K562 (cell line): ENCODE measurements around the gene CXCL9. TPM values are rescaled to one million over a fixed set of nuclear protein-coding genes. Genes with fewer than 3 reads are reported as not detected.
A peak's percentile ranks its signal among the peaks of the same experiment; 100 is the strongest.

Source experiments
- CBFA2T2 ChIP-seq: fragments of 450-650 bp; conservative IDR thresholded peaks from 2 replicates; pipeline ENCODE4 v1.6.1; 2017; ENCODE audit warnings: mild to moderate bottlenecking
- CBX1 ChIP-seq: sonication (generic); IDR thresholded peaks from 2 replicates; pipeline ENCODE4 v1.6.1; 2016; ENCODE audit warnings: antibody characterized with exemption, low read depth, mild to moderate bottlenecking
- CHD1 ChIP-seq: fragments of 200-600 bp; sonication (generic); IDR thresholded peaks from one replicate; pipeline ENCODE4 v1.6.1; 2012; ENCODE audit warnings: mild to moderate bottlenecking, moderate library complexity, low read length, inconsistent platforms
- DPF2 ChIP-seq: fragments of 450-650 bp; IDR thresholded peaks from 2 replicates; pipeline ENCODE4 v1.6.1; 2016
- ELK1 ChIP-seq: sonication (generic); formaldehyde crosslinking; IDR thresholded peaks from 2 replicates; pipeline ENCODE4 v1.8.1; 2022; ENCODE audit warnings: missing genetic modification reagents
- GTF2E2 ChIP-seq: fragments of 200-800 bp; sonication (Bioruptor generic); IDR thresholded peaks from 2 replicates; pipeline ENCODE4 v1.6.1; 2016; ENCODE audit warnings: missing genetic modification characterization, missing compliant biosample characterization
- HDAC8 ChIP-seq: fragments of 450-650 bp; IDR thresholded peaks from 2 replicates; pipeline ENCODE4 v1.6.1; 2016; ENCODE audit warnings: mild to moderate bottlenecking, missing genetic modification characterization, moderate library complexity, missing compliant biosample characterization
- KLF6 ChIP-seq: fragments of 250-450 bp; sonication (Bioruptor Pico); IDR thresholded peaks from 2 replicates; pipeline ENCODE4 v1.4.0; 2020; ENCODE audit warnings: mild to moderate bottlenecking, moderate library complexity, borderline replicate concordance
- LEF1 ChIP-seq: fragments of 450-650 bp; IDR thresholded peaks from 2 replicates; pipeline ENCODE4 v1.6.1; 2016; ENCODE audit warnings: mild to moderate bottlenecking
- MEF2D ChIP-seq: conservative IDR thresholded peaks from 2 replicates; pipeline ENCODE4 v1.6.1; 2016; ENCODE audit warnings: low read depth, missing genetic modification characterization, missing compliant biosample characterization
- NR4A1 ChIP-seq, 2 experiments: fragments of 250-450 bp in 1 of 2; fragments of 450-650 bp in 1 of 2; sonication (Bioruptor Pico) in 1 of 2; IDR thresholded peaks; 2 replicates each; pipeline versions ENCODE4 v1.4.0 to v1.6.1; 2016 to 2020; ENCODE audit warnings: mild to moderate bottlenecking in 2 of 2, missing compliant biosample characterization in 1 of 2, missing genetic modification characterization in 1 of 2, moderate library complexity in 1 of 2
- PHF21A ChIP-seq: fragments of 450-650 bp; IDR thresholded peaks from 2 replicates; pipeline ENCODE4 v1.6.1; 2017; ENCODE audit warnings: low read depth, borderline replicate concordance
- POLR2G ChIP-seq: fragments of 200-400 bp; formaldehyde crosslinking; IDR thresholded peaks from 2 replicates; pipeline ENCODE4 v1.6.1; 2017; ENCODE audit warnings: low read depth, mild to moderate bottlenecking, antibody characterized with exemption, low read length, moderate library complexity
- PRMT5 ChIP-seq: sonication (generic); formaldehyde crosslinking; IDR thresholded peaks from 2 replicates; pipeline ENCODE4 v1.5.0; 2020; ENCODE audit warnings: missing genetic modification reagents
- RFX1 ChIP-seq: fragments of 450-650 bp; IDR thresholded peaks from 2 replicates; pipeline ENCODE4 v1.6.1; 2016; ENCODE audit warnings: mild to moderate bottlenecking, moderate library complexity
- SMARCB1 ChIP-seq: IDR thresholded peaks from 2 replicates; pipeline ENCODE4 v1.6.1; 2011; ENCODE audit warnings: improper control_type of control experiment, low read depth; ENCODE audit not compliant: insufficient read length
- SMARCE1 ChIP-seq: fragments of 450-650 bp; IDR thresholded peaks from 2 replicates; pipeline ENCODE4 v1.7.1; 2016; ENCODE audit warnings: mild to moderate bottlenecking
- STAT5B ChIP-seq: fragments of 250-450 bp; sonication (Bioruptor Pico); IDR thresholded peaks from 2 replicates; pipeline ENCODE4 v1.8.0; 2021; ENCODE audit warnings: mild to moderate bottlenecking, inconsistent platforms
- TCF3 ChIP-seq: sonication (generic); formaldehyde crosslinking; IDR thresholded peaks from 2 replicates; pipeline ENCODE4 v1.4.0; 2020; ENCODE audit warnings: mild to moderate bottlenecking, missing genetic modification reagents
- THRAP3 ChIP-seq: fragments of 450-650 bp; IDR thresholded peaks from 2 replicates; pipeline ENCODE4 v1.6.1; 2016; ENCODE audit warnings: mild to moderate bottlenecking, inconsistent platforms, borderline replicate concordance
- U2AF1 ChIP-seq: fragments of 200-400 bp; formaldehyde crosslinking; optimal IDR thresholded peaks from 2 replicates; pipeline ENCODE3; 2017; ENCODE audit warnings: mild to moderate bottlenecking, low read depth, low read length, moderate library complexity
- ZNF263 ChIP-seq: sonication (generic); formaldehyde crosslinking; IDR thresholded peaks from 2 replicates; pipeline ENCODE4 v1.8.0; 2022; ENCODE audit warnings: mild to moderate bottlenecking, missing genetic modification reagents, borderline replicate concordance
- ZNF316 ChIP-seq: fragments of 450-650 bp; IDR thresholded peaks from 2 replicates; pipeline ENCODE4 v1.6.1; 2016
- ZNF445 ChIP-seq: fragments of 250-450 bp; sonication (Bioruptor Pico); IDR thresholded peaks from 2 replicates; pipeline ENCODE4 v1.4.0; 2020; ENCODE audit warnings: low read depth, mild to moderate bottlenecking, moderate library complexity
- ZNF766 ChIP-seq: fragments of 200-800 bp; sonication (Bioruptor generic); conservative IDR thresholded peaks from 2 replicates; pipeline ENCODE4 v1.6.1; 2016; ENCODE audit warnings: missing genetic modification characterization, missing compliant biosample characterization
- polyA plus RNA-seq, 8 experiments: library from polyadenylated mRNA; depleted of rRNA in 4 of 8; stranded (reverse) in 5 of 8; unstranded in 3 of 8; fragments of >200 nt; fragmentation: Nextera tagmentation in 2 of 8; fragmentation: Illumina TruSeq in 1 of 8; extraction: Ambion mirVana in 2 of 8; extraction: Trizol in 1 of 8; gene quantifications; 2 replicates each; pipeline versions ENCODE4 v1.2.1 to v1.2.3, GENCODE V29; 2011 to 2014; ENCODE audit warnings: inconsistent platforms in 1 of 8, missing spikeins in 1 of 8
- total RNA-seq, 7 experiments: library from RNA; depleted of rRNA in 6 of 7; stranded (reverse); fragments of >200 nt in 6 of 7; fragmentation: Illumina TruSeq in 2 of 7; extraction: Trizol in 2 of 7; gene quantifications; 2 replicates each; pipeline versions ENCODE4 v1.2.1 to v1.2.3, GENCODE V29; 2011 to 2021; ENCODE audit warnings: low replicate concordance in 1 of 7
- TF ChIP-seq, protein P1 (sequence below): fragments of 450-650 bp; formaldehyde crosslinking; IDR thresholded peaks from 2 replicates; pipeline ENCODE4 v1.4.0; 2022; ENCODE audit warnings: mild to moderate bottlenecking, moderate library complexity
- TF ChIP-seq, protein P2 (sequence below): fragments of 250-450 bp; sonication (Bioruptor Pico); IDR thresholded peaks from 2 replicates; pipeline ENCODE4 v1.6.1; 2021; ENCODE audit warnings: mild to moderate bottlenecking

The CXCL9 gene
- total and polyA plus RNA-seq, 9 of the 15 experiments (the other 6 are each of a cell fraction or from before 2014, with no cell fraction given) = not detected

DNA sequence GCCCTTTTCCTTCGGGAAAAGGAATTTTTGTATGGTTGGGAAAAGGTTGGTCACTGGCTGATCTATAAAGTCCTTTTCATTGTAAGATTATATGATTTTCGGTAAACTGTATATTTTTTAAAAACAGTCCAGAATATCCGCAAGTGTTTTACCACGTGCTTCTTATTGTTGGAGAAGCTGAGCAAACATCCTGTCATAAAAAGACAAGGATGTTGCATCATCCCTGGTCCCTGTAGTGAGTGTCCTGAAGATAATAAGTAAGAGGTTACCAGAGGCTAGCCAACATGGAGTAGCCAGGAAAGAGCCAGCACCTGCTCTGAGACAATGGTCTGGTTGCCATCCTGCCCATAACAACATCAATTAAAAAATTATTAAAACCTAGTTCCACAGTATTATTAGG is 5.1 kb downstream of the CXCL9 start (continued):
- no peak for TF ChIP-seq POLR2G
- TF ChIP-seq PHF21A = no peak
- no peak for TF ChIP-seq ELK1 (CRISPR knock-in tag)
- no peak for TF ChIP-seq CBX1
- TF ChIP-seq SMARCB1 = no peak
- no peak for TF ChIP-seq ZNF445 (CRISPR knock-in tag)
- no peak for TF ChIP-seq THRAP3
- no peak for TF ChIP-seq HDAC8 (tag)
- no peak for TF ChIP-seq MEF2D
- TF ChIP-seq CBFA2T2 = no peak; the same call in 1 of the 2 replicates
- no peak for TF ChIP-seq TCF3 (CRISPR knock-in tag)
- TF ChIP-seq, protein P1, sequence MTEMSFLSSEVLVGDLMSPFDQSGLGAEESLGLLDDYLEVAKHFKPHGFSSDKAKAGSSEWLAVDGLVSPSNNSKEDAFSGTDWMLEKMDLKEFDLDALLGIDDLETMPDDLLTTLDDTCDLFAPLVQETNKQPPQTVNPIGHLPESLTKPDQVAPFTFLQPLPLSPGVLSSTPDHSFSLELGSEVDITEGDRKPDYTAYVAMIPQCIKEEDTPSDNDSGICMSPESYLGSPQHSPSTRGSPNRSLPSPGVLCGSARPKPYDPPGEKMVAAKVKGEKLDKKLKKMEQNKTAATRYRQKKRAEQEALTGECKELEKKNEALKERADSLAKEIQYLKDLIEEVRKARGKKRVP (CRISPR knock-in tag) = peak; percentile 91
- TF ChIP-seq U2AF1 = no peak
- TF ChIP-seq RFX1 = no peak
- no peak for TF ChIP-seq SMARCE1
- no peak for TF ChIP-seq STAT5B (CRISPR knock-in tag)
- no peak; the same call in 1 of the 2 replicates for TF ChIP-seq LEF1
- no peak for TF ChIP-seq NR4A1 (CRISPR knock-in tag; IDR thresholded peaks at IDR 0.05)
- no peak for TF ChIP-seq NR4A1 (tag; IDR thresholded peaks at IDR 0.05)
- TF ChIP-seq DPF2 = no peak
- TF ChIP-seq PRMT5 (CRISPR knock-in tag) = no peak
- TF ChIP-seq, protein P2, sequence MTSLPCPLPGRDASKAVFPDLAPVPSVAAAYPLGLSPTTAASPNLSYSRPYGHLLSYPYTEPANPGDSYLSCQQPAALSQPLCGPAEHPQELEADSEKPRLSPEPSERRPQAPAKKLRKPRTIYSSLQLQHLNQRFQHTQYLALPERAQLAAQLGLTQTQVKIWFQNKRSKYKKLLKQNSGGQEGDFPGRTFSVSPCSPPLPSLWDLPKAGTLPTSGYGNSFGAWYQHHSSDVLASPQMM = no peak
- TF ChIP-seq GTF2E2 (tag) = 0 out of 2 replicates have a peak, but pooled peaks have one; percentile 34
- TF ChIP-seq ZNF316 = no peak
- TF ChIP-seq ZNF766 = 0 out of 2 replicates have a peak, but pooled peaks have one; percentile 11
- no peak for TF ChIP-seq CHD1
- peak; percentile 41; the same call in 1 of the 2 replicates for TF ChIP-seq KLF6 (CRISPR knock-in tag)
- no peak for TF ChIP-seq ZNF263 (CRISPR knock-in tag)
